Lung (tissue), 12 donors: ENCODE data around the gene AXIN1. TPM values are rescaled to one million over a fixed set of nuclear protein-coding genes. Genes with fewer than 3 reads are reported as not detected.

Experiments
- ATAC-seq: fragments of 200-7000 bp; cut with Tn5 transposase; one replicate; pipeline ENCODE4 v1.9.1; 2020; ENCODE audit warnings: moderate number of reproducible peaks; ENCODE audit not compliant: insufficient read depth, low FRiP score
- DNase-seq, 3 donors: peaks; one replicate each; pipeline ENCODE4 v3.0.0-alpha.2; 2013 to 2017
- H3K27ac ChIP-seq, 2 donors: one replicate each; pipeline ENCODE4 v1.5.1; 2013; ENCODE audit warnings: mild to moderate bottlenecking in 2 of 2, moderate library complexity in 2 of 2, control low read depth in 1 of 2, inconsistent platforms in 1 of 2, low read depth in 1 of 2, low read length in 1 of 2
- H3K27me3 ChIP-seq, 3 donors: one replicate each; pipeline ENCODE4 v1.5.1; 2013; ENCODE audit warnings: low read length in 2 of 3; ENCODE audit not compliant: control insufficient read depth in 3 of 3, insufficient read depth in 3 of 3
- H3K36me3 ChIP-seq, 4 donors: one replicate each; pipeline ENCODE4 v1.5.1; 2013; ENCODE audit warnings: low read length in 4 of 4, mild to moderate bottlenecking in 1 of 4, moderate library complexity in 1 of 4; ENCODE audit not compliant: control insufficient read depth in 4 of 4, insufficient read depth in 4 of 4
- H3K4me1 ChIP-seq, 5 donors: one replicate each; pipeline ENCODE4 v1.5.1; 2013; ENCODE audit warnings: low read length in 5 of 5, mild to moderate bottlenecking in 2 of 5, moderate library complexity in 1 of 5; ENCODE audit not compliant: control insufficient read depth in 5 of 5, insufficient read depth in 5 of 5
- H3K4me3 ChIP-seq: one replicate; pipeline ENCODE4 v1.5.1; 2013; ENCODE audit warnings: mild to moderate bottlenecking, control low read depth, moderate library complexity
- H3K9ac ChIP-seq, 2 donors: one replicate each; pipeline ENCODE4 v1.5.1; 2013; ENCODE audit warnings: low read length in 2 of 2, control low read depth in 1 of 2; ENCODE audit not compliant: insufficient read depth in 1 of 2
- H3K9me3 ChIP-seq, 4 donors: one replicate each; pipeline ENCODE4 v1.5.1; 2013; ENCODE audit warnings: low read length in 3 of 4, mild to moderate bottlenecking in 1 of 4, moderate library complexity in 1 of 4; ENCODE audit not compliant: control insufficient read depth in 4 of 4, insufficient read depth in 3 of 4
- CTCF ChIP-seq: IDR thresholded peaks from 2 replicates; pipeline ENCODE4 v1.5.1; 2012; ENCODE audit warnings: mild to moderate bottlenecking; ENCODE audit errors: control extremely low read depth, extremely low read depth
- WGBS, 2 donors: extraction: QIAGEN DNeasy Blood & Tissue Kit; methylation state at CpG; one replicate each; pipeline ENCODE4 v1.1.7; 2013; 5-methylcytosine and 5-hydroxymethylcytosine counted together
- polyA plus RNA-seq, 2 donors: library from polyadenylated mRNA; stranded (reverse); fragments of 200-250 nt; gene quantifications; one replicate each; pipeline ENCODE4 v1.2.1, GENCODE V29; 2013
- total RNA-seq, 2 donors: library from RNA; depleted of rRNA in 1 of 2; stranded (reverse); fragments of >200 nt in 1 of 2; gene quantifications; one replicate each; pipeline ENCODE4 v1.2.1, GENCODE V29; 2014 to 2021
- donor health status: control.
- donor health status: control.
- donor health status: Bipolar disorder and iron deficiency.
- donor health status: healthy.
- donor health status: DM: yes; HTN: yes; CAD: no.

The AXIN1 gene
- total and polyA plus RNA-seq, 4 donors, result 16.9 to 25.9 (median 19.4) TPM

DNA sequence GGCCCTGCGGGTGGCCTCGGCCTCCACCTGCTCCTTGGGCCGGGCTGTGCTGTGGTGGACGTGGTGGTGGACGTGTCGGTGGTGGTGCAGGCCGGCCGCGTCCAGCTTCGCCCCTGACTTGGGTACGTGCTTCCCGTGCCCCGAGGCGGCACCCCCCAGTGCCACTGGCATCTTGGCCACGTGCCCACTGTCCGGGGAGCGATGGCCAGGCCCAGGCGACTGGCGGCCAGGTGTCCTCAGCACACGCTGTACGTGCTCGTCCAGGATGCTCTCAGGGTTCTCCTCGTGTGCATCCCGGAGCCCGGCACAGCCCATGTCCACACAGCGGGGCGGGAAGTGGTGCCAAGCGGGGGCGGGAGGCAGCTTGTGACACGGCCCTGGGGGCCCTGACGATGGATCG, 54.7 kb downstream of the AXIN1 start:
- H3K9ac ChIP-seq, result no peak overlapping the region
- no peaks in the 10 kb centered on the region for H3K4me1 ChIP-seq
- H3K36me3 ChIP-seq, result peaks cover 0 to 45% (median 2%) of the 10 kb centered on the region in 4 donors
- DNase-seq (no peak), ATAC-seq (no peak)
- no peak for TF ChIP-seq CTCF
- no peaks in the 10 kb centered on the region for H3K9me3 ChIP-seq
- H3K27me3 ChIP-seq, result no peaks in the 10 kb centered on the region
- no peak overlapping the region for H3K27ac ChIP-seq
- 96 to 97% methylated on average over 32 of the region's 32 CpGs for WGBS, 2 donors
- no peak overlapping the region for H3K4me3 ChIP-seq

GRCh38 chr16:296806-297510, 55.6 kb downstream of the AXIN1 start:
- no peaks in the 10 kb centered on the region for H3K4me1 ChIP-seq
- DNase-seq (no peak), ATAC-seq (no peak)
- H3K27me3 ChIP-seq, result no peaks in the 10 kb centered on the region
- no peak overlapping the region for H3K4me3 ChIP-seq
- WGBS, 2 donors, result 91 to 92% methylated on average over 33 to 37 of the region's 37 CpGs
- TF ChIP-seq CTCF, result no peak
- H3K9me3 ChIP-seq, result no peaks in the 10 kb centered on the region
- H3K36me3 ChIP-seq, result peaks cover 0 to 43% (median 2%) of the 10 kb centered on the region in 4 donors
- H3K27ac ChIP-seq, result no peak overlapping the region
- H3K9ac ChIP-seq, result no peak overlapping the region

DNA sequence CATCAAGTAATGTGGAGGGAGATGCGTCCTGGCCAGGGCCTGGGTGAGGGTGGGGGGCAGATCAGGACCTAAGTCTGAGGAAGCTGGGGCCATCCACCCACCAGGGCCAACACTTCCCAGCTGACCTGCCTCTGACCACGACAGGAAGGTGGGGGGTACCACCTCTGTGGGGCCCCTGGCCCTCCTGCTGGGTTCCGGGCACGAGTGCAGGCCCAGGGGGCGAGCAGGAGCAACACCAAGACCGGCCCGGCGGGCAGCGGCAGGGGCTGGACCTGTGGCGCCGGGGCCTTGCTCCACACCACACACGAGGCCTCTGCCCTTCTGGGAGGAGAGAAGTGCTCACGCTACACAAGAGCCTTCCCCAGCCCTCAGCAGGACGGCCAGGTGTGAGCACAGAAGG, 56.2 kb downstream of the AXIN1 start:
- no peaks in the 10 kb centered on the region for H3K27me3 ChIP-seq
- H3K4me3 ChIP-seq, result no peak overlapping the region
- no peak for ATAC-seq
- no peak overlapping the region for H3K27ac ChIP-seq
- no peak for DNase-seq
- no peaks in the 10 kb centered on the region for H3K4me1 ChIP-seq
- H3K9me3 ChIP-seq, result no peaks in the 10 kb centered on the region
- no peak for TF ChIP-seq CTCF
- H3K36me3 ChIP-seq, result peaks cover 0 to 46% (median 2%) of the 10 kb centered on the region in 4 donors
- 93 to 96% methylated on average over 14 of the region's 14 CpGs for WGBS, 2 donors
- H3K9ac ChIP-seq, result no peak overlapping the region
